ENCODE results near the gene OPCML. TPM values are rescaled to one million over a fixed set of nuclear protein-coding genes. Genes with fewer than 3 reads are reported as not detected.
A peak's percentile ranks its signal among the peaks of the same experiment; 100 is the strongest.

OPCML gene
- total and polyA plus RNA-seq, 4 donors: 16.6 to 70.3 (median 58.1) TPM

DNA sequence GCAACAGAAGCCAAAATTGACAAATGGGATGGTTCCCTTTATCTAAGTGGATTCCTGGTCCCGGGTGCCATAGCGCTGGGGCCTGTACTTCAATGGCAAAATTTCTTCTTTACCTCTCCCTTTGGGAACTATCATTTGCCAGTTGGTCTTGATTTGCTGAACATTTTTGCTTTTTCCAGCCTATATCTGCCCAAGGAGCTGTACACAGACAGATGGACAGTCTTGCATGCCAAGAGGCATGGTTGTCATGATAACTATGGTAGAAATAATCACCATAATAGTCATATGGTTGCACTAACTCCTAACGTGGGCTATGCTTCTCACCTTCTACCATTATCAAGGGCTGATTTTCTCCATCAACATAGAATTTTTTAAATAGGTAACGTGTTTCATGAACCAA lies 1030.9 kb downstream of the OPCML start:
- Histone ChIP-seq H3K27ac (ENCODE audit: low read depth, low read length) (no peak overlapping the region), H3K36me3 (ENCODE audit: control insufficient read depth, insufficient read depth, low read length) (no peaks in the 10 kb centered on the region), H3K4me3 (ENCODE audit: low read depth, low read length) (no peak overlapping the region), H3K9me3 (ENCODE audit: control insufficient read depth, insufficient read depth, low read length) (no peaks in the 10 kb centered on the region), H3K4me1 (ENCODE audit: control insufficient read depth, insufficient read depth, low read length) (peaks cover 3% of the 10 kb centered on the region), H3K27me3 (ENCODE audit: control insufficient read depth, insufficient read depth, low read length) (no peaks in the 10 kb centered on the region)
- DNase-seq (ENCODE audit: low read depth in 4 of 6, low spot score in 6 of 6): peak in 1 of 6 donors; percentile 15
- WGBS (ENCODE audit: insufficient coverage): 80% methylated on average over 2 of the region's 4 CpGs

DNA sequence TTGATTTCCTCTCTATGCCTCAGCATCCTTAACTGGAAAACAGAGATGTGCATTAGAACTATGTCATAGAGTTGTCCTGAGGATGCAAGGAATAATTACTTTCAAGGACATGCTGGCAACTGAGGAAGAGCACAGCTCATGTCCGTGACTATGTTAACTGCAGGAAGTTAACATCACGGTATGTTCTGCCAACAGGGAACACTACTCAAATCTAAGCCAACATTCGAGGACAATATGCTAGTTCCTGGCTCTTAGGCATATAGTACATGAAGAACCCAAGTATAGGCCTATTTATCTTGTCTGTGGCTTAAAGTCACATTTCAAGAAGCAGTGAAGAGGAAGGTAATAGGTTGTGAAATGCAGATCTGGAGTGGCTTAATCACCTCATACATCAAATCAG lies 1032.6 kb downstream of the OPCML start:
- WGBS (ENCODE audit: insufficient coverage): 100% methylated on average over 1 of the region's 3 CpGs
- Histone ChIP-seq H3K27ac (ENCODE audit: low read depth, low read length) (no peak overlapping the region), H3K9me3 (ENCODE audit: control insufficient read depth, insufficient read depth, low read length) (no peaks in the 10 kb centered on the region), H3K36me3 (ENCODE audit: control insufficient read depth, insufficient read depth, low read length) (no peaks in the 10 kb centered on the region), H3K27me3 (ENCODE audit: control insufficient read depth, insufficient read depth, low read length) (no peaks in the 10 kb centered on the region), H3K4me3 (ENCODE audit: low read depth, low read length) (no peak overlapping the region), H3K4me1 (ENCODE audit: control insufficient read depth, insufficient read depth, low read length) (peaks cover 3% of the 10 kb centered on the region)
- no peak for DNase-seq (ENCODE audit: low read depth in 4 of 6, low spot score in 6 of 6)

DNA sequence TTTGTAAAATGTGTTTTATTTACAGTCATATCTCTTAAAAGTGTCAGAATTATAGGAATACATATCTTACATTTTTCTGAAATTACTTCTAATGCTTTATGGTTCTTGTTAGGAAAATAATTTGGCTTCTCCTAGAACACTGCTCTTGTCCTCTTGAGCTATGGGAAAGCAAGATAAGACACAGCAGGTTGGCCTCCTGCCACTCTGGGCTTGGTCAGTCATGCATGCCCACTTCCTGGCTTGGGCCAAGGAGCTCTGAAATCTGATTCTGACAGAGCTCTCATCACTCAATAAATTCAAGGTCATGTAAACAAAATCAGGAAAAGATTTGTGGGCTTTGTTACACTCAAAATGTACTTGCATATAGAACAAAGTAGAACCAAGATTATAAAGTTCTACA lies 1036.0 kb downstream of the OPCML start:
- H3K36me3 ChIP-seq (ENCODE audit: control insufficient read depth, insufficient read depth, low read length): no peaks in the 10 kb centered on the region
- no peaks in the 10 kb centered on the region for H3K27me3 ChIP-seq (ENCODE audit: control insufficient read depth, insufficient read depth, low read length)
- no peak overlapping the region for H3K4me3 ChIP-seq (ENCODE audit: low read depth, low read length)
- no peak overlapping the region for H3K27ac ChIP-seq (ENCODE audit: low read depth, low read length)
- no peak for DNase-seq (ENCODE audit: low read depth in 4 of 6, low spot score in 6 of 6)
- H3K4me1 ChIP-seq (ENCODE audit: control insufficient read depth, insufficient read depth, low read length): peaks cover 3% of the 10 kb centered on the region
- H3K9me3 ChIP-seq (ENCODE audit: control insufficient read depth, insufficient read depth, low read length): no peaks in the 10 kb centered on the region

DNA sequence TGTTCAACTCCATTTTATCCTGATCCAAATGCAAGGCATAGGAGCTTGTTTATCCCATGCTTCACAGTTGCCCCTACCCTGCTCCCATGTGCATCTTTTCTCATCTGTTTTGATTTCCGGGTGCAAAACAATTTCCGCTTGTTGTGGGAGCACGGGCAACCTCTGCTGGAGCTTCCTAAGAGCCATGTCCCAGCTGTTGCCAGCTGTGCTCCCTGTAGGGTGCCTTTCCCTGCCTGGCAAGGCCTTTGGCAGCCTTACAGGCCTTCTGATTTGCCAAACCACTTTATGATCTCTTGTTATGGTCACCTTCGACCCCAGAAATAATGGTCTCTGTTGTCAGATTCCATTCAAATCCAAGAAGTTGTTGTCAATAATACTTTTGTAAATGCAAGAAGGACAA lies 1038.5 kb downstream of the OPCML start:
- no peak overlapping the region for H3K4me3 ChIP-seq (ENCODE audit: low read depth, low read length)
- H3K27ac ChIP-seq (ENCODE audit: low read depth, low read length): no peak overlapping the region
- H3K27me3 ChIP-seq (ENCODE audit: control insufficient read depth, insufficient read depth, low read length): no peaks in the 10 kb centered on the region
- no peaks in the 10 kb centered on the region for H3K36me3 ChIP-seq (ENCODE audit: control insufficient read depth, insufficient read depth, low read length)
- peaks cover 3% of the 10 kb centered on the region for H3K4me1 ChIP-seq (ENCODE audit: control insufficient read depth, insufficient read depth, low read length)
- no peaks in the 10 kb centered on the region for H3K9me3 ChIP-seq (ENCODE audit: control insufficient read depth, insufficient read depth, low read length)
- peak in 1 of 6 donors; percentile 55 for DNase-seq (ENCODE audit: low read depth in 4 of 6, low spot score in 6 of 6)
- 40% methylated on average over 3 of the region's 4 CpGs for WGBS (ENCODE audit: insufficient coverage)

DNA sequence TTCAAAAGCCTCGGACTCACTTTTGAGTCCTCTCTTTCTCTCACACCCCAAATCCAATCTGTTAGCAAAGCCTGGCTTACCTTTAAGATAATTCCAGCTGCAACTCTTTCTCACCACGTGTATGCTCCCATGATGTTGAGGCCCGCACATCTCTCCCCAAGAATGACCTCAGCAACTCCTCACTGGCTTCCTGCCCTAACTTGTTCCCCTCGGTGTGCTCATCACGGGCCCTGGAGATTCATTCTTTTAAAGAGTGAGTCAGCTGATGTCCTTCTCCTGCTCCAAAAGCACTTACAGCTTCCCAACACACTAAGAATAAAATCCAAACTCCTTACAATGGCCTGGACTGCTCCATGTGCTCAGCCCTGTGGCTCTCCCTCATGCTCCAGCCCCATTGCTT lies 1041.3 kb downstream of the OPCML start:
- no peak overlapping the region for H3K27ac ChIP-seq (ENCODE audit: low read depth, low read length)
- H3K4me1 ChIP-seq (ENCODE audit: control insufficient read depth, insufficient read depth, low read length): peaks cover 3% of the 10 kb centered on the region
- 52% methylated on average over 4 of the region's 5 CpGs for WGBS (ENCODE audit: insufficient coverage)
- no peak overlapping the region for H3K4me3 ChIP-seq (ENCODE audit: low read depth, low read length)
- DNase-seq (ENCODE audit: low read depth in 4 of 6, low spot score in 6 of 6): no peak
- no peaks in the 10 kb centered on the region for H3K36me3 ChIP-seq (ENCODE audit: control insufficient read depth, insufficient read depth, low read length)
- H3K9me3 ChIP-seq (ENCODE audit: control insufficient read depth, insufficient read depth, low read length): no peaks in the 10 kb centered on the region
- no peaks in the 10 kb centered on the region for H3K27me3 ChIP-seq (ENCODE audit: control insufficient read depth, insufficient read depth, low read length)

DNA sequence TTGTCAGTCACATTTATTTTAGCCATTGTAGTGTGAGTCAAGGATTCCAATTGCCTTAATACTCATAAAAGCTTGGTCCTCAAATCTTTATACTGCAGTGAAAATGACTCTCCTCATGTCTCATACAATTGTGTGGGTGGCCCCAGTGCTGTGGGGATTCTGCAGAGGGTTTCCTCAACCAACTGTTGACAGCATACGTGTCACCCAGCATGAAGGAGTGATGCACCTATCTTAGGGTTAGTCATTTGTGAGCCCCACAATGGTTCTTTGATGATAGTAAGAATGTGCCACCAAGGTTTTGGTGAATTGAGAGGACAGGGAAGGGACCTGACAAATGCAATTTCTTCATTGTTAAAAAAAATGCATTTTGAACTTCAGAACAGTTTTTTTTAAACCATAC lies 1046.2 kb downstream of the OPCML start:
- Histone ChIP-seq H3K9me3 (ENCODE audit: control insufficient read depth, insufficient read depth, low read length) (no peaks in the 10 kb centered on the region), H3K36me3 (ENCODE audit: control insufficient read depth, insufficient read depth, low read length) (no peaks in the 10 kb centered on the region), H3K27me3 (ENCODE audit: control insufficient read depth, insufficient read depth, low read length) (no peaks in the 10 kb centered on the region), H3K27ac (ENCODE audit: low read depth, low read length) (no peak overlapping the region), H3K4me1 (ENCODE audit: control insufficient read depth, insufficient read depth, low read length) (no peaks in the 10 kb centered on the region), H3K4me3 (ENCODE audit: low read depth, low read length) (no peak overlapping the region)
- WGBS (ENCODE audit: insufficient coverage): no CpG with 5 or more reads among the region's 1 CpG
- DNase-seq (ENCODE audit: low read depth in 4 of 6, low spot score in 6 of 6): no peak

DNA sequence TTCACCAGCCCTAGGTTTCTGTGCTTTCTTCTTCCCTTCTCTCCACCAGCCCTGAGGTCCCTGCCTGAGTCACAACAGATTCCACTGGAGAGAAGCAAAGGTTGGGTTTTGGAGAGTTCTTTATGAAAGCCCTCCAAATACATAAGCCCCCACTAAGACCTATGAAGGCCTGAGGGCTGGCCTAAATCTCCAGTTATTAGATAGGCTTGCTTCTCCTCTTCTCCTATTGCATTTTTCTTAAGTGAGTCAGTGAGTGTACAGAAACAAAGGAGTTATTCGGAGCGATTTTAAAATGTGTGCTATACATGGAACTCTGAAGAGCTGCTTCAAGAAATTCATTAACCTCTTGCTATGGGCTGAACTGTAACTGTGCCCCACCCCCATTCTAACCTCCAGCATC lies 1057.3 kb downstream of the OPCML start:
- no peaks in the 10 kb centered on the region for H3K9me3 ChIP-seq (ENCODE audit: control insufficient read depth, insufficient read depth, low read length)
- no peak for DNase-seq (ENCODE audit: low read depth in 4 of 6, low spot score in 6 of 6)
- WGBS (ENCODE audit: insufficient coverage): no CpG with 5 or more reads among the region's 2 CpGs
- no peak overlapping the region for H3K4me3 ChIP-seq (ENCODE audit: low read depth, low read length)
- no peaks in the 10 kb centered on the region for H3K27me3 ChIP-seq (ENCODE audit: control insufficient read depth, insufficient read depth, low read length)
- H3K36me3 ChIP-seq (ENCODE audit: control insufficient read depth, insufficient read depth, low read length): no peaks in the 10 kb centered on the region
- H3K27ac ChIP-seq (ENCODE audit: low read depth, low read length): no peak overlapping the region
- H3K4me1 ChIP-seq (ENCODE audit: control insufficient read depth, insufficient read depth, low read length): peaks cover 8% of the 10 kb centered on the region

DNA sequence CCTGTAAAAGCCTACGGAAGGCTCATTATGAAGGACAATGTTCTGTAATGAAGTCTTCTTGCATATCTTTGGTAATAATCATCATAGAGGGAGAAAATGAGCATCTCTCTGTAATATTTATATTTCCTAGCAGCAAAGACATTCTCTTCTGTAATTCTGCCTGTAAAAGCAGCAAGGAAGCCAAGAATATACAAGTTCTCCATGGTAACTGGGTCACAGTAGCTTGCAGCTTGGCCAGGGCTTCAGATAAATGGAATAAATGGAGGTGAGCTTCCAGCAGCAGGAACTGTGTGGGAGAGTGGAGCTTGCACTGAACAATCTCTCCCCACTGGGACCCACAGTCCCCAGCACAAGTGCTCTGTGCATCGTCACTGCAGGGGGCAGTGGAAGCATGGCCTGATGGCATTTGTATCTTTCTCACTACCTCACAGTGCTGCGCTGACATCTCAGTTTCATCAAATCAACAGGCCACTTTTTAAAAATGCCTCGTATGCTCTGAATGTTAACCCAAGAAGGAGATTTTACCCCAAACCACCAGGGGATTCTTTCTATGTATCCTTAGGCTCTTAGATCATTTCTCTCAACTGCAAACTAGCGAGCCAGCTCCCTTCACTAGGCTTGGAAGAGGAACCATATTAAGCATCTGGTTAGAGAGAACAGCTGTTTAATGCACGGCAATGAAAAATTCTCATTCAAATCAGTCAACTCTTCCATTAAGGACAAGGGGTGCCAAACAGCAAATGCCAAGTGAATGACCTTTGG lies 1059.7 kb downstream of the OPCML start:
- peaks cover 8% of the 10 kb centered on the region for H3K4me1 ChIP-seq (ENCODE audit: control insufficient read depth, insufficient read depth, low read length)
- H3K27me3 ChIP-seq (ENCODE audit: control insufficient read depth, insufficient read depth, low read length): no peaks in the 10 kb centered on the region
- WGBS (ENCODE audit: insufficient coverage): 27% methylated on average over 2 of the region's 6 CpGs
- DNase-seq (ENCODE audit: low read depth in 4 of 6, low spot score in 6 of 6): peak; percentile 32 to 84 (median 38)
- no peaks in the 10 kb centered on the region for H3K9me3 ChIP-seq (ENCODE audit: control insufficient read depth, insufficient read depth, low read length)
- no peak overlapping the region for H3K4me3 ChIP-seq (ENCODE audit: low read depth, low read length)
- peak overlapping the region; percentile 48 for H3K27ac ChIP-seq (ENCODE audit: low read depth, low read length)
- no peaks in the 10 kb centered on the region for H3K36me3 ChIP-seq (ENCODE audit: control insufficient read depth, insufficient read depth, low read length)

DNA sequence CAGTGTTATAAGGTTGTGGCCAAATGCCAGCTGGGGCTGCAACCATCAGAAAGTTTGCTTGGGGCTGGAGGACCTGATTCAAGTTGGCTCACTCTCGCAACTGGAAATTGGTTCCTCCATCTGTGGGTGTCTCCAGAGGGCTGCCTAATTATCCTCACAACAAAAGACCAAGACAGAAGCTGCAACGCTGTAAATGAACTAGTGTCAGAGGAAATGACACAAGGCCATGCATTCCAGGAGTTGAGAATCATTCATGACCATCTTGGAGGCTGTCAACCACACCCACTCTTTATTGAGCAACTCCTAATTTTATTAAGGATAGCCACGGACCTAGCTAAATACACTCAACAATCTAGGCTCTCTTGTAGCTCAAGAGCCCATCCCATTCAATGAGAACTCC lies 1060.8 kb downstream of the OPCML start:
- Histone ChIP-seq H3K36me3 (ENCODE audit: control insufficient read depth, insufficient read depth, low read length) (no peaks in the 10 kb centered on the region), H3K9me3 (ENCODE audit: control insufficient read depth, insufficient read depth, low read length) (no peaks in the 10 kb centered on the region), H3K4me1 (ENCODE audit: control insufficient read depth, insufficient read depth, low read length) (peaks cover 8% of the 10 kb centered on the region), H3K4me3 (ENCODE audit: low read depth, low read length) (no peak overlapping the region), H3K27me3 (ENCODE audit: control insufficient read depth, insufficient read depth, low read length) (no peaks in the 10 kb centered on the region), H3K27ac (ENCODE audit: low read depth, low read length) (no peak overlapping the region)
- DNase-seq (ENCODE audit: low read depth in 4 of 6, low spot score in 6 of 6): no peak
- 37% methylated on average over 3 of the region's 3 CpGs for WGBS (ENCODE audit: insufficient coverage)

DNA sequence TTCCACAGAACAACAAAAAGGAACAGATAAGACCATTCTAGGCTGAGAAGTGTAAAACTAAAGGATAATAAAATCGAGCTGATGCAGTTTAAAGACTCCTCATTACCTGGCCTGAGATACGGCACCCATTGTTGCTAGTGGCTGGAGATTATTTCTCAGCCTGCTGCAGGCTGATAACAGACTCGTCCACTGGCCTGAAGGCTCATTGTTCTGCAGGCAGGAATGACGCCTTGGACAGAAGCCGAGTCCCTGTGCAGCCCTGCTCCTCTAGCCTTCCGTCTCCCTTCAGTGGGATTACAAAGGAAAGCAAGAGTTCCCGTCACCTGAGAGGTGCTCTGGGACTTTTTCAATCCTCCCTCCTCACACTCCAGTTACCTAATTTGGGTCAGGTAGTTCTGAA lies 1065.3 kb downstream of the OPCML start:
- Histone ChIP-seq H3K36me3 (ENCODE audit: control insufficient read depth, insufficient read depth, low read length) (no peaks in the 10 kb centered on the region), H3K4me3 (ENCODE audit: low read depth, low read length) (no peak overlapping the region), H3K9me3 (ENCODE audit: control insufficient read depth, insufficient read depth, low read length) (no peaks in the 10 kb centered on the region), H3K27me3 (ENCODE audit: control insufficient read depth, insufficient read depth, low read length) (no peaks in the 10 kb centered on the region), H3K4me1 (ENCODE audit: control insufficient read depth, insufficient read depth, low read length) (no peaks in the 10 kb centered on the region), H3K27ac (ENCODE audit: low read depth, low read length) (no peak overlapping the region)
- WGBS (ENCODE audit: insufficient coverage): 46% methylated on average over 4 of the region's 7 CpGs
- DNase-seq (ENCODE audit: low read depth in 4 of 6, low spot score in 6 of 6): no peak

Data from spinal cord (tissue), 10 donors.